Mesendoderm (in vitro differentiated cells): Measurements from ENCODE around the gene TLR8.
A peak's percentile ranks its signal among the peaks of the same experiment; 100 is the strongest.

Experiments
- DNase-seq: peaks from one replicate; pipeline ENCODE4 v3.0.0; 2013
- H2AK5ac ChIP-seq: 2 replicates; pipeline ENCODE4 v1.6.1; 2013; ENCODE audit warnings: low read length, inconsistent platforms
- H2BK120ac ChIP-seq: 2 replicates; pipeline ENCODE4 v1.6.1; 2013; ENCODE audit warnings: low read depth, mild to moderate bottlenecking, low read length, moderate library complexity, mixed read lengths
- H2BK15ac ChIP-seq: replicated peaks from 2 replicates; pipeline ENCODE4 v1.6.1; 2013; ENCODE audit warnings: low read depth, mild to moderate bottlenecking, moderate library complexity
- H2BK5ac ChIP-seq: 2 replicates; pipeline ENCODE4 v1.6.1; 2013; ENCODE audit warnings: low read length, inconsistent platforms
- H3K18ac ChIP-seq: 2 replicates; pipeline ENCODE4 v1.6.1; 2013; ENCODE audit warnings: mild to moderate bottlenecking, low read length, mixed read lengths
- H3K23ac ChIP-seq: one replicate; pipeline ENCODE4 v1.6.1; 2013; ENCODE audit warnings: low read length
- H3K27ac ChIP-seq: 2 replicates; pipeline ENCODE4 v1.5.1; 2013; ENCODE audit warnings: low read depth, mild to moderate bottlenecking, inconsistent platforms, low read length, moderate library complexity
- H3K27me3 ChIP-seq: 2 replicates; pipeline ENCODE4 v1.6.1; 2013; ENCODE audit warnings: low read length, control low read depth, mild to moderate bottlenecking, inconsistent platforms; ENCODE audit not compliant: insufficient read depth, poor library complexity
- H3K36me3 ChIP-seq: 2 replicates; pipeline ENCODE4 v1.6.1; 2013; ENCODE audit warnings: low read length, inconsistent platforms; ENCODE audit not compliant: control insufficient read depth, insufficient read depth
- H3K4ac ChIP-seq: one replicate; pipeline ENCODE4 v1.6.1; 2013; ENCODE audit warnings: low read depth, mild to moderate bottlenecking, low read length, moderate library complexity
- H3K4me1 ChIP-seq: 2 replicates; pipeline ENCODE4 v1.6.1; 2013; ENCODE audit warnings: low read depth, low read length, inconsistent platforms; ENCODE audit not compliant: control insufficient read depth
- H3K4me2 ChIP-seq: 2 replicates; pipeline ENCODE4 v1.6.1; 2013; ENCODE audit warnings: low read length
- H3K4me3 ChIP-seq: 2 replicates; pipeline ENCODE4 v1.5.1; 2013; ENCODE audit warnings: mild to moderate bottlenecking, low read length
- H3K56ac ChIP-seq: one replicate; pipeline ENCODE4 v1.6.1; 2013; ENCODE audit warnings: low read length
- H3K79me1 ChIP-seq: 2 replicates; pipeline ENCODE4 v1.6.1; 2013; ENCODE audit warnings: low read length, inconsistent platforms
- H3K79me2 ChIP-seq: 2 replicates; pipeline ENCODE4 v1.6.1; 2013; ENCODE audit warnings: mild to moderate bottlenecking, low read length; ENCODE audit not compliant: control insufficient read depth, insufficient read depth
- H3K9ac ChIP-seq: 2 replicates; pipeline ENCODE4 v1.6.1; 2013; ENCODE audit warnings: low read length, inconsistent platforms
- H4K5ac ChIP-seq: one replicate; pipeline ENCODE4 v1.6.1; 2013; ENCODE audit warnings: low read length
- H4K8ac ChIP-seq: one replicate; pipeline ENCODE4 v1.6.1; 2013; ENCODE audit warnings: low read depth, mild to moderate bottlenecking, control low read depth, low read length, moderate library complexity
- WGBS: extraction: QIAGEN DNeasy Blood & Tissue Kit; methylation state at CpG from one replicate; pipeline ENCODE4 v1.1.7; 2013; ENCODE audit warnings: low lambda C conversion rate, missing lambda C conversion rate; ENCODE audit not compliant: insufficient coverage; ENCODE audit errors: extremely low coverage; 5-methylcytosine and 5-hydroxymethylcytosine counted together

TLR8 gene

GRCh38 chrX:12946838-12947544 lies 40.6 kb downstream of the TLR8 start:
- peak overlapping the region; percentile 34 for H3K9ac ChIP-seq
- H3K36me3 ChIP-seq, result no peaks in the 10 kb centered on the region
- H2BK120ac ChIP-seq, result peak overlapping the region; percentile 28
- no peak overlapping the region for H2AK5ac ChIP-seq
- H3K4me2 ChIP-seq, result no peak overlapping the region
- H3K18ac ChIP-seq, result peak overlapping the region; percentile 98
- DNase-seq, result peak; percentile 96
- H3K4ac ChIP-seq, result peak overlapping the region; percentile 91
- no peaks in the 10 kb centered on the region for H3K4me1 ChIP-seq
- peak overlapping the region; percentile 87 for H3K27ac ChIP-seq
- no peak overlapping the region for H2BK15ac ChIP-seq
- H3K27me3 ChIP-seq, result no peaks in the 10 kb centered on the region
- H3K56ac ChIP-seq, result peak overlapping the region; percentile 67
- peak overlapping the region; percentile 70 for H2BK5ac ChIP-seq
- H3K4me3 ChIP-seq, result no peak overlapping the region
- H3K79me2 ChIP-seq, result no peaks in the 10 kb centered on the region
- no peak overlapping the region for H4K8ac ChIP-seq
- no peaks in the 10 kb centered on the region for H3K79me1 ChIP-seq
- no peak overlapping the region for H3K23ac ChIP-seq
- WGBS, result no CpG with 5 or more reads among the region's 5 CpGs
- H4K5ac ChIP-seq, result no peak overlapping the region

DNA sequence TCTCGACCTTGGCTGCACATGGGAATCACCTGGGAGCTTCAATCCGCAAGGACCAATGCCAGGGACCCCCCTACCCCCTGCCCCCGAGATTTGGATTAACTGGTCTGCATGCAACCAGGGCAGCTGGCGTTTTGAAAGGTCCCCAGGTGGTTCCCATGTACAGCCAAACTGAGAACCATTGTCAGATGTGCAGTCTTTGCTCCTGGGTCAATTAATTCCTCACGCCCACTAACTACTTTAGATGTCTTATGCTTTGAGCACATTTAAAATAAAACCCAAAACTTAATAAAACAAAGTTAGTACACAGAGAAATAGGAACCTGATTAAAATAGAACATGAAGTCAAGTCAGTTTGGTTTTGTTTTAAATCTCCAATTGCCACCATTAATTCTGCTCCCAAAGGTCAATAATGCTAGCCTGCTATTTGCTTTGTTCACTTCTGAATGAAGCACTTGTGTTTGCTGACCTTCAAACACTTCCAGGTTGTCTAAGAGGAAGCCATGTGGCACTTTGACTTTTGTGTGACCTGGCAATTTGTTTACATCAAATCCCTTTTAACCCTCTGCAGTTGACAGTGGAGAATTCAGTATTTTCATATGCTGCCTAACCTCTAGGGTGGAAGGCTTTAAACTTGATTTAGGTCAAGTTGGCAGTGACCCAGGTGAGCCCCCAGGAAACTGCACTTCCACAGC lies 41.3 kb downstream of the TLR8 start:
- no peaks in the 10 kb centered on the region for H3K27me3 ChIP-seq
- no peak overlapping the region for H3K4me3 ChIP-seq
- H3K27ac ChIP-seq, result peak overlapping the region; percentile 87
- H3K18ac ChIP-seq, result peak overlapping the region; percentile 98
- H3K56ac ChIP-seq, result peak overlapping the region; percentile 67
- H3K23ac ChIP-seq, result no peak overlapping the region
- peak overlapping the region; percentile 32 for H3K9ac ChIP-seq
- H3K4me2 ChIP-seq, result no peak overlapping the region
- no peak for DNase-seq
- no peak overlapping the region for H2BK120ac ChIP-seq
- H2AK5ac ChIP-seq, result no peak overlapping the region
- H2BK15ac ChIP-seq, result no peak overlapping the region
- H4K5ac ChIP-seq, result no peak overlapping the region
- H3K4ac ChIP-seq, result peak overlapping the region; percentile 91
- H3K79me1 ChIP-seq, result no peaks in the 10 kb centered on the region
- WGBS, result no CpG with 5 or more reads among the region's 5 CpGs
- H4K8ac ChIP-seq, result no peak overlapping the region
- H2BK5ac ChIP-seq, result peak overlapping the region; percentile 70
- H3K36me3 ChIP-seq, result no peaks in the 10 kb centered on the region
- no peaks in the 10 kb centered on the region for H3K79me2 ChIP-seq
- no peaks in the 10 kb centered on the region for H3K4me1 ChIP-seq

DNA sequence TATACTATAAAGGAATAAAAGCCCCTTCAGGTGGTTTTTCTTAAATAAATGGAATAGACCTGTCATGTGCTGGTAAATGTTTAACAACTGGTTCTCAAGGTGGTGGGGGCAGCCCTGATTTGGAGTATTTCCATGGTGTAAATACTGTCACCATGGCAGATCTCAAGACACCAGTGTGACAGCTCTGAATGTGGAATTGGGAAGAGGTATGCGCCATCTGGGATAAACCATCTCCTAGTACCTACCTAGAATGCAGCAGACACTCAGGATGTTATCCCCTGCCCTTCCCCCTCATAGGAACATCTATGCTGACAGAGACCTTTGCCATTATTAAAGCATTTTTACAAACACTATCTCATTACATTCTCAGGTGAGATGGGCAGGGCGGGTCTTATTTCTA lies 42.1 kb downstream of the TLR8 start:
- Histone ChIP-seq H2BK15ac (no peak overlapping the region), H3K79me2 (no peaks in the 10 kb centered on the region), H3K79me1 (no peaks in the 10 kb centered on the region), H3K56ac (peak overlapping the region; percentile 25), H3K36me3 (no peaks in the 10 kb centered on the region), H4K8ac (no peak overlapping the region), H3K4ac (no peak overlapping the region), H3K4me1 (no peaks in the 10 kb centered on the region), H4K5ac (no peak overlapping the region), H3K9ac (no peak overlapping the region), H3K18ac (peak overlapping the region; percentile 51), H2BK120ac (peak overlapping the region; percentile 73), H3K27me3 (no peaks in the 10 kb centered on the region), H2AK5ac (no peak overlapping the region), H3K4me3 (no peak overlapping the region), H2BK5ac (no peak overlapping the region), H3K23ac (no peak overlapping the region), H3K4me2 (no peak overlapping the region), H3K27ac (no peak overlapping the region)
- no peak for DNase-seq
- WGBS, result no CpG with 5 or more reads among the region's 2 CpGs

DNA sequence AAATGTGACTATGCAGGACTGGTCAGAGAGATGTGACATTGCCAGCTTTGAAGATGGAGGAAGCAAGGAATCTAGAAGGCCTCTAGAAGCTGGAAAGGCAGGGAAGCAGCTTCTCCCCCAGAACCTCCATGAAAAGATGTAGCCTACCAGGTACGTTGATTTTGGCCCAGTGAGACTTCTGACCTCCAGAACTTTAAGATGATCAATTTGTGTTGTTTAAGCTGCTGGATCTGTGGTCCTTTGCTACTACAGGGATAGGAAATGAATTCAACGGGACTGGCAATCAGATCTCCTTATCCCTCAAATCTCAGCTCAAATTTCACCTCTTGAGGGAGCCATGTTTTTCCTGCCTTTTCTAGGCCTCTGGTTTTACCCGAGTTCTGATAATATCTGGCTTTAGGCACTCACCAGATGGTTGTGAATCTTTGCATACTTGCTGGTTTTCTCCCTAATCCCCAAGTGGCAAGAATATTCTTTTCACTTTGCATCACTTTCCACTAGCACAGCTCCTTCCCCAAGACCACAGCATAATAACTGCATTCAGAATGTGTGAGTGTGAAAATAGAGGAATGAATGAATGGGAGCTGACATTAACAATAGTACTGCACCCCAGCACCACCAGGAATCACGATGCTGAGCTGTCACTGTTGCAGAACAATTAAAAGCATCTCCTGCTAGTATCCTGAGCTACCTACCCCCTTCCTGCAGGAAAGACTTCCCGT lies 42.9 kb downstream of the TLR8 start:
- peak overlapping the region; percentile 51 for H3K18ac ChIP-seq

GRCh38 chrX:12949927-12950656 lies 43.7 kb downstream of the TLR8 start:
- WGBS, result no CpG with 5 or more reads among the region's 11 CpGs
- Histone ChIP-seq H4K5ac (no peak overlapping the region), H3K56ac (peak overlapping the region; percentile 22), H3K18ac (peak overlapping the region; percentile 68), H3K23ac (no peak overlapping the region), H2AK5ac (no peak overlapping the region), H3K4me2 (no peak overlapping the region), H3K27me3 (no peaks in the 10 kb centered on the region), H2BK15ac (peak overlapping the region; percentile 74), H2BK120ac (no peak overlapping the region), H3K27ac (no peak overlapping the region), H2BK5ac (no peak overlapping the region), H3K79me2 (no peaks in the 10 kb centered on the region), H4K8ac (no peak overlapping the region), H3K4ac (peak overlapping the region; percentile 55), H3K36me3 (no peaks in the 10 kb centered on the region), H3K9ac (no peak overlapping the region), H3K79me1 (no peaks in the 10 kb centered on the region), H3K4me3 (no peak overlapping the region), H3K4me1 (no peaks in the 10 kb centered on the region)
- DNase-seq, result no peak

More for the DNA sequence above, 42.9 kb downstream of the TLR8 start:
- no peak overlapping the region for H4K5ac ChIP-seq
- no peak for DNase-seq
- H2BK120ac ChIP-seq, result no peak overlapping the region
- no peaks in the 10 kb centered on the region for H3K36me3 ChIP-seq
- H3K79me1 ChIP-seq, result no peaks in the 10 kb centered on the region
- H3K23ac ChIP-seq, result no peak overlapping the region
- H2AK5ac ChIP-seq, result no peak overlapping the region
- H3K4me3 ChIP-seq, result no peak overlapping the region
- no peak overlapping the region for H3K56ac ChIP-seq
- H3K9ac ChIP-seq, result no peak overlapping the region
- no peak overlapping the region for H2BK5ac ChIP-seq
- no CpG with 5 or more reads among the region's 5 CpGs for WGBS
- no peak overlapping the region for H3K27ac ChIP-seq
- H4K8ac ChIP-seq, result no peak overlapping the region
- no peaks in the 10 kb centered on the region for H3K4me1 ChIP-seq
- H3K27me3 ChIP-seq, result no peaks in the 10 kb centered on the region
- H3K79me2 ChIP-seq, result no peaks in the 10 kb centered on the region
- H2BK15ac ChIP-seq, result peak overlapping the region; percentile 74
- H3K4ac ChIP-seq, result peak overlapping the region; percentile 55
- H3K4me2 ChIP-seq, result no peak overlapping the region
